ENCODE results near the gene SLC2A2. TPM values are rescaled to one million over a fixed set of nuclear protein-coding genes. Genes with fewer than 3 reads are reported as not detected.
A peak's percentile ranks its signal among the peaks of the same experiment; 100 is the strongest.
"Not testable (repeated sequence)": the region's sequence is repeated elsewhere in the genome, so short reads cannot be mapped to it uniquely, and the experiment has no call there.

The SLC2A2 gene
- total RNA-seq, 1 donor from 2014 or later, result not detected

DNA sequence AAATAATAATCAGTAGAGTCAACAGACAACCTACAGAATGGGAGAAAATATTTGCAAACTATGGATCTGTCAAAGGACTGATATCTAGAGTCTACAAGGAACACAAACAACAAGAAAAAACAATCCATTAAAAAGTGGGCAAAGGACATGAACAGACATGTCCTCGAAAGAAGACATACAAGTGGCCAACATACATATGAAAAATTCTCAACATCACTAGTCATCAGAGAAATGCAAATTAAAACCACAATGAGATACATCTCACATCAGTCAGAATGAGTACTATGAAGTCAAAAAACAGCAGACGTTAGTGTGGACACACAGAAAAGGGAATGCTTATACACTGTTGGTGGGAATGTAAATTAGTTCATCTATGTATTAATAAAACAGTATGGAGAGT is 33.7 kb downstream of the SLC2A2 start:
- FAIRE-seq (no peak), DNase-seq (ENCODE audit: low spot score in 2 of 2) (no peak)

DNA sequence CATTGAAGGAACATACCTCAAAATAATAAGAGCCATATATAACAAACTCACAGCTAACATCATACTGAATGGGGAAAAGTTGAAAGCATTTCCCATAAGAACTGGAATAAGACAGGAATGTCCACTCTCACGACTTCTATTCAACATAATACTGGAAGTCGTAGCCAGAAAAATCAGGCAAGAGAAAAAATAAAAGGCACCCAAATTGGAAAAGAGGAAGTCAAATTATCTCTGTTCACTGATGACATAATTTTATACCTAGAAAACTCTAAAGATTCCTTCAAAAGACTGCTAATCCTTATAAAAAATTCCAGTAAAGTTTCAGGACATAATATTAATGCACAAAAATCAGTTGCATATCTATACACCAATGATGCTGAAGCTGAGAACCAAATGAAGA is 34.9 kb downstream of the SLC2A2 start:
- no peak for DNase-seq (ENCODE audit: low spot score in 2 of 2)
- FAIRE-seq, result no peak

DNA sequence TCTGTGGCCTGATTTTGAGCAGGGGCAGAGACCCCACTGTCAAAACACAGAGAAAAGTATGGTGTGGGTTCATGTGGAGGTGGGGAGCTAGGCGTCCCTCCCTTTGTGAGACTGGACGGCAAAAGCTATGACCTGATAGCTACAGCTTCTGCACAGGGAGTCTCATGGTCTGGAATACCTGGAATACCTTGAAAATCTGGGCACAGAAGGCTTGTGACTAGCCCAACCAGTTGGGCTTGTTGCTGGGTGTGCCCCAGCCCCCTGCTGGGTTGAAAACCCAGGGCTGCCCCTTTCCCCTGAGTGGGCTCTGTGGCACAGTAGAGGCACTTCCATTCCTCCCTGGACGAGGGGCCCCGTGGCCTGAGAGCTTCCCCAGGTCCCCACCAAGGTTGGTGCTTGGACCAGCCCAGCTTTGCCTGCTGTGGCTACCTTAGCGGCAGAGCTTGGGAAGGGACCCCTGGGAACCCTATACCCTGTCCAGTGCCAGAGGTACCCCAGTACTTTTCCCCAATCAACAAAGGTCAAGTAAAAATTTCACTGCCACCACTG is 37.3 kb downstream of the SLC2A2 start:
- FAIRE-seq (no peak), DNase-seq (ENCODE audit: low spot score in 2 of 2) (no peak)

DNA sequence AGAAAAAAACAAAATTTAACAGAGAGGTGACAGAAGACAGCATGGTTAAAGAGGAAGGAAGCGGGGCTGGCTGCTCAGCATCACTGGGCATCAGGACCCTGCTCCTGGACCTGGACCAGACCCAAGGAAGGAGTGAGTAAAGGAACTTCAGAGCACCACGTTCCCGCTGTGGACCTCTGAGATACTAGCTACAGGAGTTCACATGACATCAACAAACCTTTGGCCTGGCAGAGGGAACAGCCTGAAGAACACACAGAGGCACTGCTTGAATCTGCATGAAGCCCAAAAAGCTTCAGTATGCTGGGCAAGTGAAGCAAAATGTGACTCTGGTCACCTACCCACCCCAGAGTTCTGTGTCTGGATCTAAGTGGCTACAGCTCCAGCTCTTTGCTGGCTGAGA is 38.1 kb downstream of the SLC2A2 start:
- no peak for DNase-seq (ENCODE audit: low spot score in 2 of 2)

DNA sequence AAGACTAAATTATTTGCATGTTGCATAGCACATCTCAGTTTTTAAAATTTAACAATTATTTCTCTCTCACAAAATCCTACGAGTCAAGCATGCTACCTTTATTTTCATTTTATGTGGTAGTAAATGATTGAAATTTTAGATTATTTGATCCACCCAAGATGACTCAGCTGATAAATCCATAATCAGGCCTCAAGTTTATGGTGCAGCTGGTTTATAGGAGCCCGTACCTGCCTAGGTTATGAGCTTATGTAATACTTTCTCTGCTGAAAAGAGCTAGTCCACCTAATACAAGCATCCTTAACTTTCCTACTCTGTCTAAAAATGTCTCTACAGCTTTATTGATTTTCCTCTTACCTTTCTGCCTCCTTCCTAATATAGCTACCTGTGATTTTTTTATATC is 41.2 kb downstream of the SLC2A2 start:
- DNase-seq (ENCODE audit: low spot score in 2 of 2) (no peak), FAIRE-seq (no peak)

More for the DNA sequence above, 38.1 kb downstream of the SLC2A2 start:
- FAIRE-seq, result no peak

DNA sequence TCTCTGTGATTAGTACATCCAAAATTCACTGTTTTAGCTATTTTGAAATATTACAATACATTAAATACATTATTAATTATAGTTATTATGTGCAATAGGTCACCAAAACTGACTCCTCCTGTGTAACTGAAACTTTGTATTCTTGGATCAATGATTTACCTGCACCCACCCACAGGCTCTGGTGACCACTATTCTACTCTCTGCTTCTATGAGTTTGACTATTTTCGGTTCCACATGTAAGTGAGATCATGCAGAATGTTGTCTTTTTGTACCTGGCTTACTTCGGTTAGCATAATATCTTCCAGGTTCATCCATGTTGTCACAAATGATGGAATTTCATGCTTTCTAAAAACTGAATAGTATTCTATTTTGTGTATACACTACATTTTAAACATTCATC is 43.8 kb downstream of the SLC2A2 start:
- DNase-seq (ENCODE audit: low spot score in 2 of 2) (no peak), FAIRE-seq (no peak)

DNA sequence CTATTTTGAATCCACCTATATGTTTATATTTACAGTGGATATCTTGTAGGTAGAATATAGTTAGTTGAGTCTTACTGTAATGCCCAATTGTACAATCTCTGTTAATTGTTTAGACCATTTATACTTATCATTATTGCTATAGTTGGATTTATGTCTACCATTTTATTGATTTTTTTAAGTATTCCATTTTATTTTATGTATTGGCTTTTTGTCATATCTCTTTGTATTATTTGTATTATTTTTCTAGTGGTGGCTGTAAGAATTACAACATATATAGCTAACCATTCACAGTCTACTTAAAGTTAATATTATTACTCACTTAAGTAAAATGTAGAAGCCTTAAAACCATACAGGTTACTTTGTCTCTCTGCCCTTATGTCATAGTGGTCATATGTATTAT is 46.1 kb downstream of the SLC2A2 start:
- FAIRE-seq, result peak; percentile 15
- DNase-seq (ENCODE audit: low spot score in 2 of 2), result no peak

DNA sequence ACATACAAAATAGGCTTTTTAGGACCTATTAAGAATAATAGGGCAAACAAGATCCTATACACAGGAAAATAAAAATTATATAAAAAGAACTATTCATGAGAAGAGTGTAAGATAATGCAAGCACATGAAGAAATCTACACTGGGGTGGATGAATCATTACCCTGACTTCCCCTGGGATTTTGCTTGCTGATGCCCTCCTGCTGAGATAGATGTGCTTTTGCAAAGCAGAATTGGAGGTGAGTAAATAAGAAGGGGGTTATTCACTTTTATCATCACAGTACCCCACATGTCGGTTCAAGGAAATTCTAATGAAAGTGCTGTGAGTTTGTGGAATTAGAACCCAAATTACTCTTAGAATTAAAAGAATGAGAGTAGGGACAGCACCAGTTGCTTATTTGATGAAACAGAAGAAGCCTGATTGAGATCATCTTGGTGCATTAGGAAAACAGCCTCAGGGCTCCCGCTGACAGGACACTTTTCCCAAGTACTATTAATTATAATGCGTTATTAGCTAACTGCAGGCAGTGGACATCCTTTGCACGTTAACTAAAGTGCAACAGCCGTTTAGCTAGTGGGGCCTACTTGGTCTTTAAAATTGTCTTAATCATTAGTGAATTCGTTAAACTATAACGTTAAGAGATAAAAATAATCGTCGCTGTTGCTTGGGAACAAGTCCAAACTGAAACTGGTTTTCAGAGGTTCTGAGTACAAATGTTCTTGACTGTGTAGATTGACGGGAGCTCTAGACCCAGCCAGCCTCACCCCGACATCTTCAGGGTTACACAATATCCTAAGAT is 48.4 kb downstream of the SLC2A2 start:
- no peak for FAIRE-seq

DNA sequence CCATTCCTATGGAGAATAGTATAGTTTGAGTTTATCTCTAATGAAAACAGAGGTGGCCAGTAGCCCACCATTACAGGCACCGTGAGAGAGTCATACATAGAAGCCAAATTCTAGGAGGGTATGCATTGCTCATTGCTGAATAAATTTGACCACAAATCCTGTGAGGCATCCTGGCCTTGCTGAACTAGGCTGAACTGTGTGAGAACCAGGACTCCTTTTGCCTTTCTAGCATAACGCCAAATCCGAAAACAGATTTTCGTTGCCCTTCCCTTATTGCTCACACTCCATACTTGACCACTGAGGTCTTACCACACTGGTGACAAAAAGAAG is 50.4 kb downstream of the SLC2A2 start:
- FAIRE-seq, result no peak
- DNase-seq (ENCODE audit: low spot score in 2 of 2), result no peak

More for the DNA sequence above, 48.4 kb downstream of the SLC2A2 start:
- no peak for DNase-seq (ENCODE audit: low spot score in 2 of 2)

DNA sequence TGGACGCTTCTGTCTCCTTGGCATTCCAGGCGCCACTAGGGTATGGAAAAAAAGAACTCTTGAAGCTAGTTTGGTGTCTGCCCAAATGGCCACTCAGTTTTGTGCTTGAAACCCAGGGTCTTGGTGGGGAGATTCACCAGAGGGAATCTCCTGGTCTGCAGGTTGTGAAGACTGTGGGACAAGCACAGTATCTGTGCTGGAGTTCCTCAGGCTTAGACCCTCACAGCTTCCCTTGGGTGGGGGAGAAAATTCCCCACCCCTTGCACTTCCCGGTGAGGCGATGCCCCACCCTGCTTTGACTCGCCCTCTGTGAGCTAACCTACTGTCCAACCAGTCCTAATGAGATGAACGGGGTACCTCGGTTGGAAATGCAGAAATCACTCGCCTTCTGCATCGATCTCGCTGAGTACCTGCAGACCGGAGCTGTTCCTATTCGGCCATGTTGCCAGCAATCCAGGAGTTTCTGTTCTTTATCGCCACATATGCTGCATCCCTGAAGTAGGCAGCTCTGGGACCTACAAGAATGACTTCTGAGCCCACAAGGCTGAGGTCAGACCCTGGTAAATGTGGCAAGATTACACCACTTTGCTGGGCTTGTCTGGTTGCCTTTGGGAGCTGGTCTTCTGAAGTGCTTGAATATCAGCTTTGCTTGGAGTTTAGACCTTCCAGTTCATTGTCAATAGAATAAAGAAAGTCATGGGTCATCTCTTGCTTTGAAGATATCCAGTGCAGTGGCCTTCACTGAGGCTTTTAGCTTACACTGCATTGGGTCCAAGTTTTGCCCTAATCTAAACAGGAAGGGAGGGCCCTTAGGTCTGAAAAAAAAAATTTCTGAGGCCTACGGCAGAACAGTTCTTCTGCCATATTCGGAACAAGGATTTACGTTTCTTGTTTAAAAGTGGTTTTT is 51.0 kb downstream of the SLC2A2 start:
- FAIRE-seq (no peak), DNase-seq (ENCODE audit: low spot score in 2 of 2) (no peak)

DNA sequence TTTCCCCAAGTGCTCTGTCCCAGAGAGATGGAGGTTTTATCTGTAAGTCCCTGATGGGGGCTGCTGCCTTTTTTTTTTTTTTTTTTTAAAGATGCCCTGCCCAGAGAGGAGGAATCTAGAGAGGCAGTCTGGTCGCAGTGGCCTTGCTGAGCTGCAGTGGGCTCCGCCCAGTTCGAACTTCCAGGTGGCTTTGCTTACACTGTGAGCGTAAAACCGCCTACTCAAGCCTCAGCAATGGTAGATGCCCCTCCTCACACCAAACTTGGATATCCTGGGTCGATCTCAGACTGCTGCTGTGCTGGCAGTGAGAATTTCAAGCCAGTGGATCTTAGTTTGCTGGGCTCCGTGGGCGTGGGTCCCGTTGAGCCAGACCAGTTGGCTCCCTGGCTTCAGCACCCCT is 51.6 kb downstream of the SLC2A2 start:
- FAIRE-seq (no peak), DNase-seq (ENCODE audit: low spot score in 2 of 2) (no peak)

DNA sequence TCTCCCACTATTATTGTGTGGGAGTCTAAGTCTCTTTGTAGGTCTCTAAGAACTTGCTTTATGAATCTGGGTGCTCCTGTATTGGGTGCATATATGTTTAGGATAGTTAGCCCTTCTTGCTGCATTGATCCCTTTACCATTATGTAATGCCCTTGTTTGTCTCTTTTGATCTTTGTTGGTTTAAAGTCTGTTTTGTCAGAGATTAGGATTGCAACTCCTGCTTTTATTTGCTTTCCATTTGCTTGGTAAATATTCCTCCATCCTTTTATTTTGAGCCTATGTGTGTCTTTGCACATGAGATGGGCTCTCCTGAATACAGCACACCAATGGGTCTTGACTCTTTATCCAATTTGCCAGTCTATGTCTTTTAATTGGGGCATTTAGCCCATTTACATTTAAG is 53.6 kb downstream of the SLC2A2 start:
- DNase-seq (ENCODE audit: low spot score in 2 of 2); FAIRE-seq: not testable (repeated sequence)

DNA sequence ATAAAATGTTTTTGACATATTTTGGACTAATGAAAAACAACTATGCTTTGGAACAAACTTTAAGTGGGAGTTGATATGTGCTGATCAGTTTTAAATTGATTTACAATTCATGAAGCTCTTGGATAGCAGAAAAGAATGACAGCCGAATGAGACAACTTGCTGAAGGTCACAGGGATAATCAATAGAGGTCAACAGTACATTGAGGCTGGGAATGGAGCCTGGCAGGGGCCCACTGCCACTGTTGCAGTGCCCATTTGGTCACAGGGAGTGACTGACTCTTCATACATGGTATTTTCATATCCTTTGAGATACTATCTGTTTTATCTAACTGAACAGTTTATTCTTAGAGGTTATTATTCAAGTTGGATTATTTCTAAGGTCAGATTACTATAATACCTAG is 59.4 kb downstream of the SLC2A2 start:
- FAIRE-seq, result no peak

DNA sequence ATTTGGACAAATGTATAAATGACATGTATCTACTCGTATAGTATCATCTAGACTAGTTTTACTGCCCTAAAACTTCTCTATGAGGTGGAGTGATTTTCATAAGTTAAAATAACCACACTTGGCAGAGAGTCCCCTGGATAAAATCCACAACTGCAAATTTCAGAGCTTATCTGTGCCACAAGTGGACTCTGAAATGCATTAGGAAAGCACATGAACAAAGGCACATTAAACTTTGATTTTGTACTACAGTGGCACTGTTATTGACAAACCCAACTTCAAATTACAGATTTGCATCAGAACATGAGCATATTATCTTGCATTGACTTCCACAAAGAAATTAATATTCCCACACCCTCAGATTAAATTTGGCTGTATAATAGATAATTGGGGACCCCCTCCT is 60.0 kb downstream of the SLC2A2 start:
- DNase-seq (ENCODE audit: low spot score in 2 of 2) (no peak), FAIRE-seq (no peak)

More for the DNA sequence above, 59.4 kb downstream of the SLC2A2 start:
- no peak for DNase-seq (ENCODE audit: low spot score in 2 of 2)

DNA sequence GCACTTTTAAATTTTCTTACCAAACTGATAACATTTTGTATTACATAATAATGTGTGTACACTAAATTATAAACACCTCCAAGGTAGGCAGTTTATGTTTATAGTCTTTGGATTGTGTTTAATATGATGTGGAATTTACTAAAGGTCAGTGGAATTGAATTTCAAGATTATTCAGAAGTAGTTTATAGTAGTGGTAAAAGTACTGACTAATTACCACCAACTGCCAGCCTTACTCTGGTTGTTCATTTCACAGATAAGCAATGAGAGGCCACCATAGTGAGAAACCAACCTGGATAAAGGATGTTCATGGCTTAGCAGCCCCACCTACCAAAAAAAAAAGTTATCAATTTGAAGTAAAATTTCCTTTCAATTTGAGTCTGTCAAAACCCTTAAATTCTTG is 64.1 kb downstream of the SLC2A2 start:
- FAIRE-seq (peak; percentile 24), DNase-seq (ENCODE audit: low spot score in 2 of 2) (no peak)

DNA sequence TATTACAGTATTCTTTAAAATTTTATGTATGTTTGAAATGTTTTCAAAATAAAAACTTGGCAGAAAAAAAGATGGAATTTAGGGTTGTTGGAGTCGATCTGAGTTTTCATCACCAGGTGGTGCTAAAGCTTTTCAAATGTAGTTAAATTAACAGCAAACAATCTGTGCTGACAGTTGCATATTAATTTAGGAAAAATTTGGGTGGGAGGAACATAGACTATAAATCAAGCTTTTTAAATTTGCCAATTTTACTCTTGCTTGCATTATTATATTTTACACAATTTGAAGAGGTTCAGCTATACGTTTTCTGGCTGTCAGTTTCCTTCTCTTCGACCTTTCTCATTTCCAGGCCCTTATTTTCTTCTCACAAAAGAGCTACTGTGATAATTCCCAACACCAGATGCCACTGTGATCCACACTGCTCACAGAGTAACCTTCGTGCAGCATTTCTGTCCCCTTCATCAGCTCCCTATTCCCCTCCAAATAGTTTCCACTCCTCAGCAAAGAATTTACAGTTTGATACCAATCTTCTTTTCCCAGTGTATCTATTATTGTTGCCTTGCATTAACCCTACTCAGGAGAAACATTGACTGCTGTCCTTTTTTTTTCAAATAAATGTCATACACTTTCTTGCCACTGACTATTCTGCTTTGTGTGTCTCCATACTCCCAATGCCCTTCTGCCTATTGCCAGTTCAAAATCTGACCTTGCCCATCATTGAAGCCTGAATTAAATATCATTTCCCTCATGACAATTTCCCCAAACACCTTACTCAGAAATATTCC is 64.7 kb downstream of the SLC2A2 start:
- FAIRE-seq (peak; percentile 98), DNase-seq (ENCODE audit: low spot score in 2 of 2) (peak; percentile 24 to 33)

DNA sequence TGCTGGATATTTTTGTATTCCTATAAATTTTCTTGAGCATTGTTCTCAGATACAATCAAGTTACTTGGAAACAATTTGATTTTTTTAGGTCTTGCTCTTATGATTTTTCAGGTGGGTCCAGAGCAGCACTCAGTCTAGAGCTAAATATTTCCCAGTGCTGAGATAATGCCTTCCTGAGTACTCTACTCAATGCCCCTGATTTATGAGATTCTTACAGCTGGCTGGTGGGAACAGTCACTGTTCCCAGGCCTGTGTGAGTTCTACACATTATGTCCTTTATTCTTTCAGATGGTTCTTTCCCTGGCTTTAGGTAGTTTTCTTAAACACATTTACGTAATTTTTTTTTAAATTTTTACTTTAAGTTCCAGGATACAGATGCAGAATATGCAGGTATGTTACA is 67.1 kb downstream of the SLC2A2 start:
- FAIRE-seq, result no peak
- DNase-seq (ENCODE audit: low spot score in 2 of 2), result no peak

DNA sequence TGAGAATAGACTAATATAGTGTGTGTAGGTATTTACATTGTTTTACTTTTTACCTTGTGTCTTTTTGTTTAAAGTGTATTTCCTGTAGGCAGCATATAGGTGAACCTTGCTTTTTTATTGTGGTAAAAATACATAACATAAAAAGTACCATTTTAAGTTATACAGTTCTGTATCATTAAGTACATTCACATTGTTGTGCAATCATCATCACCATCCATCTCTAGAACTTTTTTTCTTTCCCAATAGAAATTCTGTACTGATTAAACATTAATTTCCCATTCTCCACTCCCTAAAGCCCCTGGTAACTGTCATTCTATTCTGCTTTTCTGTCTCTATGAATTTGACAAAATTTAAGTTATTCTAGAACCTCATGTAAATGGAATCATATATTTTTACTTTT is 69.9 kb downstream of the SLC2A2 start:
- no peak for FAIRE-seq
- no peak for DNase-seq (ENCODE audit: low spot score in 2 of 2)

DNA sequence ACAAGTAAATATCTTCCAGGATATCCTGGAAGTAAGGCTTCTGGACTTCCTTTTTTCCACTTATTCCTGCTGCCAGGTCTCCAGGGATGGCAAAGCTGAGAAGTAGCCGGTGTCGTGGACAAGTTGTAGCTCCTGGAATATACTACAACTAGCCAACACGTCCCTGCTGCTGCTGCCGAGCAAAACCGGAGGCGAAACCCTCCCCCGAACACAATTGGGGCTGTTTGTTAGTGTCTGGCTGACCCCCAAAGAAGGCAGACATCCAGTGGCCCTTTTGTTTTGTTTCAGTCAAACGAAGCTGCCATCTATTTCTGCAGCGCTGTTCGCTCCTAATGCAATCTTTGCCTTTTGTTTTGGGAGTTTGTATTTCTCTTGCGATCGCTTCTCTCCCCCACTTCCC is 72.8 kb downstream of the SLC2A2 start:
- peak in 1 of 2 donors; percentile 18 for DNase-seq (ENCODE audit: low spot score in 2 of 2)
- no peak for FAIRE-seq

DNA sequence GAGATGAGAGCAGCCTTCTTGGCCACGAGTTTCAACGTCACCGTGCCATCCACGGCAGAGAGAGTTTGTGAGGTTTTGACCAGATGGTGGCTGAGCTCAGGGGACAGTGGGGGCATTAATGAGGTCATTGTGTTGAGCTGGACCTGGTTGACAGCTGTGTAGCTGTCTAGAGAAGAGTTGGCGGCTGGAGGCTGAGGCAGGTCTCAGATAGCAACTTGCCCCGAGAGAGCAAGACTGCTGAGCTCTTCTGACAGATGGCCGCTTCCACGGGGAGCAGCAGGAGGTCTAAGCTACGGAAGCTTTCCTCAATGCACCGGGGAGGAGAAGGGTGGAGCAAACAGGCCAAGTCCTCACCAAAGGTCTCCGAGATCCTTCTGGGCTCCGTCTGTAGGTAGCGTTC is 73.3 kb downstream of the SLC2A2 start:
- FAIRE-seq (no peak), DNase-seq (ENCODE audit: low spot score in 2 of 2) (no peak)

DNA sequence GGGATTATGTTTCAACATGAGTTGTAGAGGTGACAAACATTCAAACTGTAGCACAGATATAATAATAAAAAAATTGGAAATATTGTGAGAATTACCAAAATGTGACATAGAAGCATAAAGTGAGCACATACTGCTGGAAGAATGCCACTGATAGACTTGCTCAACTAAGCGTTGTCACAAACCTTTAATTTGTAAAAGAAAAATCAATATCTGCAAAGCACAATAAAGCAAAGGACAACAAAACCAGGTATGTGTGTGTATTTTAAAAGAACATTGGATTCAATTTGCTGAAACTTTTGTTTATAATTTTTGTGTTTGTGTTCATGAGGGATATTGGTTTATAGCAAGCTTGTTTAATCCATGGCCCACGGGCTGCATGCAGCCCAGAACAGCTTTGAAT is 77.3 kb downstream of the SLC2A2 start:
- no peak for DNase-seq (ENCODE audit: low spot score in 2 of 2)
- FAIRE-seq, result no peak
